T-helper 2 cell (primary cell): ENCODE results near the gene LRRTM3.

Source experiments
- DNase-seq, 5 experiments: peaks; one replicate each; pipeline versions ENCODE4 v3.0.0 to v3.0.0-alpha.2; 2012 to 2022

The LRRTM3 gene

DNA sequence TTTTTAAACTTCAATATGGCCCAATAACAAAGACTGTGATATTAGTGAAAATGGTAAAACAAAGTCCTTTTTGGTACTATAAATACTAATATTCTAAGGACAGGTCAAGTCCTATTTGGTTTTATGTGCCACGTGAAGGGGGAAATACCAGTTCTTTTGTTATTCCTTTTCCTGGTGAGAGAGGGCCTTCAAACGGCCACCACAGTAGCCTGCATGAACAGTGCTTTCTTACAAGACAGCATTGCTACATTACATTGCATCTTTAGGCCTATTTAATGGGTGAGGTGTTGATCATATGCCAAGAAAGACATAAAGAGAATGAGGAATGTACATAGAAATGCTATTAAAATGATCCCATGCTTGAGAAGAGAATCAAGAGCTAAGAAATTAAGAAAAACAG is 214.8 kb downstream of the LRRTM3 start:
- no peak for DNase-seq

DNA sequence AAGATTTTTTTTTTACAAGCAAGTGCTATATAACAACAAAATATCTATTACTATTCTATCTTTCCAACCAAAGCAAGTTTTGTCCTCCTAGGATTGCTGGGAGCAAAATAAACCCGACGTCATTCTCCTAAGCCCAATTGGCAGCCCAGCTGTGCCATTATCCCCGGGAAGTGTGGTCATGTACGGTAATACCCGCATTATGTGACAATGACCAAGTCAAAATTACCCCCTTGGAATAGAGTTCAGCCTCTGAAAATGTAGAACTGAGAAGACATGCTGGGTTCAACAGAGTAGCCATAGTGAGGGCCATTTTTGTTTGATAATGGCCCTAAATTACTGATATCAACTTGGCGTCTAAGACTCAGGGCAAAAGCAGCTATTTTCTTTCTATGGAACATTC is 215.5 kb downstream of the LRRTM3 start:
- DNase-seq, result no peak

DNA sequence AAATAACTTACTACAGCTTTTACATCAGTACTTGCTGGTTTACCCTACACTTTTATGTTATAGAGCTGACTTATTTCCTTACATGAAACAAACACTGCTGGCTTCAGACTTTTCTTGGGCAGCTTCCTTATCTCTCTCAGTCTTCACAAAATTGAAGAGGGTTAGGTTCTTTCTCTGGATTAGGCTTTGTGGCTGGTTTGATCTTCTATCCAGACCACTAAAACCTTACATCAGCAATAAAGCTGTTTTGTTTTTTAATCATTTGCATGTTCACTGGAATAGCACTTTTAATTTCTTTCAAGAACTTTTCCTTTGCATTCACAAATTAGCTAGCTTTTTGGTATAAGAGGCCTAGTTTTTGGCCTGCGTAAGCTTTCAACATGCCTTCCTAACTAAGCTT is 218.7 kb downstream of the LRRTM3 start:
- peak in 1 of 5 experiments; percentile 83 for DNase-seq
